Urothelium cell line (cell line): ENCODE measurements around the gene TMEM260.
A peak's percentile ranks its signal among the peaks of the same experiment; 100 is the strongest.

Source experiments
- DNase-seq: peaks from one replicate; pipeline ENCODE4 v3.0.0; 2011; ENCODE audit warnings: low spot score, mixed read lengths
- FAIRE-seq: peaks from 2 replicates; lab custom pipeline; 2011; peaks lifted over from hg19 to GRCh38; lab: Jason Lieb, UNC

Gene TMEM260

GRCh38 chr14:56579345-56580220 is at the start of gene TMEM260:
Gene TMEM260, plus strand, starts transcription at chr14:56579798. Its CDS starts 117 bp downstream, at chr14:56579915.
- FAIRE-seq = peak; percentile 81
- peak; percentile 98 for DNase-seq

GRCh38 chr14:56532546-56532945 is 47.1 kb upstream of the TMEM260 start:
- no peak for DNase-seq
- FAIRE-seq = no peak

- no peak for FAIRE-seq
Measured at GRCh38 chr14:56534656-56535055, 44.9 kb upstream of the TMEM260 start.

DNA sequence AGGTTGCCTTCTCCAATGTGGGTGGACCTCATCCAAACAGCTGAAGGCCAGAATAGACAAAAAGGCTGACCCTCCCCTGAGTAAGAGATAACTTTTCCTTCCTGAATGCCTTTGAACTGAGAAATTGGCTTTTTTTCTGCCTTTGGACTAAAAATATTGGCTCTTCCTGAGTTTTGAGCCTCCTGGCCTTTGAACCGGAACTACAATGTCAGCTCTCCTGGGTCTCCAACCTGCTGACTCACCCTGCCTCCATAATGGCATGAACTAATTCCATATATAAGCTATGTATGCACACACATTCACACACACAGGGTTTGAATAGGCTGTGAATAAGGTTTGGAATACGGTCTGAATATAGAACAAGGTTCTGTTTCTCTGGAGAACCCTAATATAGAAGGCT is 39.7 kb upstream of the TMEM260 start:
- FAIRE-seq = no peak

More at GRCh38 chr14:56534656-56535055, 44.9 kb upstream of the TMEM260 start:
- DNase-seq = no peak

GRCh38 chr14:56543436-56543835 is 36.2 kb upstream of the TMEM260 start:
- DNase-seq (no peak), FAIRE-seq (no peak)

More for the DNA sequence above, 39.7 kb upstream of the TMEM260 start:
- DNase-seq = no peak

DNA sequence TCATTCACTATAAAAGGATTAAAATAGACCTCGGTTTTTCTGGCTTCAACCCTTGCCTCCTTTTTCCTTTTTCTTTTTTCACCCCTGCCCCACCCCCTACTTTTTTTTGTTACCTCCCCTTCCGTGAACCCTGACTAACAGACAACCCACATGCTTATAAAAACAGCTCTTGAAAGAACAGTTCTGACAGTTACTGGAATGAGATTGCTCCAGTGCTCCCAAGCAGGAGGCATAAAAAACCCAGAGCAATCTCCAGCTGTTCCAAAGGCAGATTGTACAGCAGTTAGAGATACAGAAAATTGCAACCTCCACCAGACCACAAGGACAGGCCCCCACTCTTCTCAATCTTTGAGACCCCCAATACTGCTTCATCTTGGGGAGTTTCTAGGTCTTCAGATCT is 29.9 kb upstream of the TMEM260 start:
- DNase-seq = no peak
- no peak for FAIRE-seq

DNA sequence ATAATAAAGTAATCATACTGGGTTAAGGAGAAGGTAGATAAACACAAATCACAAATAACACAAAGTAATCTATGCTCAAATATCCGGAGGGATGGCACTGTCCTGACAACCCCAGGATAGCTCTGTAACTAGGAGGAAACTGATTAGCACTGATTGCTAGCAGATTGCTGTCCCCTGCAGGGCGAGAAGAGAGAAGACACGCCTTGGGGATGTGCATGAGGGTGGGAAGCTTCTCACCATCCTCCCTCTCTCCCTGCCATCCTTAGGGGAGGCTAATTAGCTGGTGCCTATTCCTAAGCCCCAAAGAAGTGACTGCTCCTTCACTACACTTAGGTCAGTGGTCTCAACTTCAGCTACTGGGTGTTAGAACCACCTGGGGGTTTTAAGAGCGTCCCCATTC is 27.0 kb upstream of the TMEM260 start:
- no peak for FAIRE-seq
- DNase-seq = no peak

DNA sequence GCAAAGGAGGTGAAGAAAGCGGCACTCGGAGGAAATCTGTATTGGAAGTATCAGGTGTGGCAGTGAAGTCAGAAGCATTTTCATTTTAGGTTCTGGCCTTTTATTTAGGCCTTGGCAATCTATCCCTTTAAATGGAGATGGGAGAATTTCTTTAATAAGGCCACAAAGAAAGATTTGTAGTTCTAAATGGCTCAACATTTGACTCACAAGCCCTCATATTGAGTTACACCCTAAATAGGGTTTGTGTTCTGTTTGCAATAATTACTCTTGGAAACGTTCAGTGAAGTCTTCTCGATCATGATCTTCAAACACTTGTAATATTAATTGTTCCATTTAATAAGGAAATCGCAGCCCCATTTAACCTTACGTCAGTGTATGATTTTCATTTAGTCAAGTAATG is 25.3 kb upstream of the TMEM260 start:
- DNase-seq = no peak
- FAIRE-seq = no peak

GRCh38 chr14:56555921-56556570 is 23.6 kb upstream of the TMEM260 start:
- peak; percentile 40 for FAIRE-seq
- peak; percentile 67 for DNase-seq

- DNase-seq (no peak), FAIRE-seq (no peak)
Measured at GRCh38 chr14:56559182-56559581, 20.4 kb upstream of the TMEM260 start.

DNA sequence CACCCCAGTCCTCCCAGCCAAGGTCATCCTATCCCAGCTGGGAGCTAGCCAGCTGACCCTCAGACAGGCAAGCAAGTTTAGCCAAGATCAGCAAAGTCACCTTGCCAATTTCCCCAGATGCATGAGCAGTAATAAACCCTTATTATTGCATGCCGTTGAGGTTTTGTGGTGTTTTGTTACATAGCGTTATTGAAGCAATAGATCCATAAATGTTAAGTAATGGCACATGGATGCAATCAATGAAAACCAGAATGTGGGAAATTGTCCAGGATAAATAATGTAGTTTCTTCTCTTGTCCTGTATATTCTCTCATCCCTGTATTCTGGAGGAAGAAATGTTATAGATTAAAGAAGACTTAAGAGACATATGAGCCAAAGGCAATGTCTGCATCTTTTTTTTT is 18.0 kb upstream of the TMEM260 start:
- DNase-seq = no peak
- peak; percentile 78 for FAIRE-seq

DNA sequence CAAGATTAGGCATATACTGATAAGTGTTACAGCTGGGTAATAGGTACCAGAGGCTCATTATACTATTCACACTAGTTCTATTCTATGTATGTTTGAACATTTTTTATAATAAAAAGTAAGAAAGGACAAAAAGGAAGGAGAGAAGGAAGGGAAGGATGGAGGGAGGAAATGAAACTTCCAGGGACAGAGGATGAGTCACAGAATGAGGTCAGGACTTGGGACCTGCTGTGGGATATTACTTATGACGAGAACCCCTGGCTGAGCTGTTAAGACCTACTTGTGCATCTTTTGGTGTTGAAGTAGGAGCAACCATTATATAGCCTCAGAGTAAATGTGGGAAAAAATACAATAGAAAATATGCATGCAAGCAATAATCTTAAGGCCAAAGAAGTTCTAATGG is 16.7 kb upstream of the TMEM260 start:
- DNase-seq = no peak
- no peak for FAIRE-seq

DNA sequence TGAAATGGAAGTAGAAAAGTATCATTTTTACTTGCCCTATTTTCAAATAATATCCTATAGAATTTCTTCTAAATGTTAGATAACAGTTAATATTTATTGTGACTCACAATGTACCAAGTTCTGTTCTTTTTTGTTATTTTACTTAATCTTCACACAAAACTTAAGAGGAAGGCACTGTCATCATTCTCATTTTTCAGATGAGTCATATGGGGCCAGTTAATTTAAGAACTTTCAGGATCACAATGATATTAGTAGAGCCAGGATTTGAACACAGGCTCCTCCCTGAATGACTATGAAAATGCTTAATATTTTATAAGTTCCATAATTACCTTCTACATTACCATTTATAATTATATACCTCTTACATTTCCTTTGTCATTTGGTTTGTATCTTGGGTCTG is 10.4 kb upstream of the TMEM260 start:
- no peak for DNase-seq
- FAIRE-seq = no peak

DNA sequence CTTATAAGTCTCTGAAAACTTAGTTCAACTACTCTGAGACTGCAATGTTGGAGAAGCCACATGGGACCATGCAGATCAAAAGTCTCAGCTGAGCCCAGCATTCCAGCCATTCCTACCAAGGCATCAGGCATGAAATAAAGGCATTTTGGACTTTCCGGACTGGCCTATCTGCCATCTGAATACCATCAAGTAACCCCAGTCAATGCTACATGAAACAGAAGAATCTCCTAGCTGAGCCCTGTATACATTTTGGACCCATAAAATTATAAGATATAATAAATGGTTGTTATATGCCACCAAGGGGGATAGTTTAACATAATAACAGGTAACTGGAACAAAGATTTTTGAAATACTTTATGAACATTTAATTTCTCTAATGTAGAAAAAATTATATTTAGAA is 9.3 kb upstream of the TMEM260 start:
- DNase-seq = no peak
- FAIRE-seq = no peak

GRCh38 chr14:56580221-56580711 is 668 bp downstream of the TMEM260 start:
- DNase-seq (no peak), FAIRE-seq (no peak)

DNA sequence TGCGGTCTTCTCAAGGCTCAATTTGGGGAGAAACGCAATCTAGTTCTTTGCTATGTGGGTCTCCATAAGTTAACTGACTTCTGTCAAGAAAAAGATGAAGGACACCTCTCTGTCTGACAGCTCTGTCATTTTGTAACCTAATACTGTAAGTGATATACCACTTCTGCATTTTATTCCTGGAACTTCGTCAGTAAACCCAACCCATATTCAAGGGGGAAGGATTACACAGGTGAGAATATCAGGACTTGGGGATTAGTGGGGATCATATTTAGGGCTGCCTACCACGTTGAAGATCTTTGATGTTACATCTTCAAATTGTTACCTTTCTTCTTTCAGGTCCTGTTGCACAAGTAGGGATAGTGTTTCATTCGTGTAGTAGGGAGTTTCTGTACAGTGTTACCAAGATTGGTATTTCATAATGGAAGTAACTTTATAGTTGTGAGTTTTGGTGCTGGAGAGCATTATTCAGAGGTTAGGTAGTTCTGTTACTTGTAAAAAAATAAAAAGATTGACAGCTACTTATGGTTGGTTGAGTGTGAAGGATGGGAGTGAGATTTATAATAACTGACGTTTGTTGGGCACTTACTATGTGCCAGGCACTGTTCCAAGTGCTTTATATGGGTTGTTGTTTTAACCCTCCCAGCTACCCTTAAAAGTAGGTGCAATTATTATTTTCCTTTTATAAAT is 1.6 kb downstream of the TMEM260 start:
- FAIRE-seq (no peak), DNase-seq (no peak)

GRCh38 chr14:56585461-56586084 is 6.0 kb downstream of the TMEM260 start:
- FAIRE-seq (no peak), DNase-seq (no peak)

DNA sequence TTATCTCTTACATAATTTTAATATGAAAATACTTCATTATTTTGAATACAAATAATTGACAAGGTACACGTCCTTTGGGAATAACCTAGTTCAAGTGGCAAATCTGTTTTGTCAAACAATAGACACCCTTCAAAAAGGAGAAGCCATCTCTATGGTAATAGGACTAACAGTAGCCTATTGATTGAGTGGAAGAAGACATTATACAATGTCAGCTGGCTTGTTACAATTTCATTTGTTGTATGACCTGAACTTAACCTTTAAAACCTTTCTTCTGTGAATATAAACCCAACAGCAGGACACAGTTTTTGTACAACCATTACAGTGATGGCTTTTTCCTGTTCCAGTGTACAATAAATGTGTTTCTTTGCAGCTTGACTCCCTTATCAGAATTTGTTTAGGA is 8.1 kb downstream of the TMEM260 start:
- FAIRE-seq (peak; percentile 78), DNase-seq (no peak)

- FAIRE-seq (no peak), DNase-seq (no peak)
Measured at GRCh38 chr14:56590535-56590960, 10.9 kb downstream of the TMEM260 start.

DNA sequence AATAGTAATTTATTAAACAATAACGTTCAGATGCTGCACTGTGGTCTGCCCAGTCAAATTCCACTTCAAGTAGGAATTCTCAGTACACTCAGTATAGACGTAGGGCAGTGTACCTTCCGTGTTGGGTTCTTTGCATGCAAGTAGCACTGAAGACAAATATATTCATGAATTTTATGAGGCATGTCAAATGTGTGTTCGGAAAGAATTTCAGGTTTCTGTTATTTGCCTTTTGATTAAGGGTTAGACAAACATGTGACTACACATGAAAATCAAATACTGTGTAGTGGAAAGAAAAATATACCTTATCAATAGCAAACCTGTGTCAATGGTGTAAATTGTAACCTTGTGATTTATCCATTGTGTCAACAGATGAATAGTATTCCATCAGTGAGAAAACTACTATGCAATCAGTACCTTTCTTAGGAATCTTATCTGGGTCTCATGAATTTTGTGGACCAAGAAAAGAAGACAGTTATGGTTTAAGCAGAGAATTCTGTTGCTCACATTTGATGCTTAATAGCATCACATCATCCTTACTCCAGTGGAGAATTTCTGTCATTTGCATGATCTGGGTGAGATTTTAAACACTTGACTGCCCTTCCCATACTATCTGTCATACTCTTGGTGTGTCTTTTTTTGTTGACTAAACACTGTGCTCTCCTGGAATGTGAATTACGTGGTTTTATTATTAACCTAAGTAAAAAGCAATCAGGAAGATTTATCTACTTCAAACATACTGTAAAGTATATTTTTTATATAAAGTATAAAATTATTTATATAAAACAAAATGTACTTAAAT is 13.3 kb downstream of the TMEM260 start:
- peak; percentile 55 for FAIRE-seq
- DNase-seq = no peak
